HG02973 (cell line): ENCODE results near the gene APPL2.

Source experiments
- ATAC-seq: cut with Tn5 transposase; IDR thresholded peaks from one replicate; pipeline ENCODE4 v1.9.1; 2021; ENCODE audit warnings: moderate library complexity; ENCODE audit not compliant: unreplicated experiment

Gene APPL2

GRCh38 chr12:105142259-105142658, 93.7 kb downstream of the APPL2 start:
- ATAC-seq = no peak

GRCh38 chr12:105141320-105141922, 94.6 kb downstream of the APPL2 start:
- ATAC-seq = no peak

- ATAC-seq = no peak
These were observed 97.7 kb downstream of the APPL2 start for GRCh38 chr12:105138248-105138647.
